Activated naive CD4-positive, alpha-beta T cell (primary cell): ENCODE measurements around the gene CREB5.
"Not testable (repeated sequence)": the region's sequence is repeated elsewhere in the genome, so short reads cannot be mapped to it uniquely, and the experiment has no call there.

Experiments used
- DNase-seq, 4 experiments: peaks; one replicate each; lab custom pipeline; 2025; lab: John Stamatoyannopoulos, UW

The CREB5 gene

GRCh38 chr7:28582226-28582625 is 169.9 kb downstream of the CREB5 start:
- DNase-seq: no peak

GRCh38 chr7:28584235-28584634 is 171.9 kb downstream of the CREB5 start:
- DNase-seq: no peak

GRCh38 chr7:28586736-28587135 is 174.4 kb downstream of the CREB5 start:
- DNase-seq: no peak

- DNase-seq: no peak
Observed at GRCh38 chr7:28587211-28587610, 174.9 kb downstream of the CREB5 start.

GRCh38 chr7:28588602-28589001 is 176.3 kb downstream of the CREB5 start:
- no peak for DNase-seq

- DNase-seq: no peak
Observed at GRCh38 chr7:28591041-28591674, 178.8 kb downstream of the CREB5 start.

- no peak for DNase-seq
Observed at GRCh38 chr7:28591725-28592349, 179.5 kb downstream of the CREB5 start.

- no peak for DNase-seq
Observed at GRCh38 chr7:28592861-28593260, 180.5 kb downstream of the CREB5 start.

GRCh38 chr7:28595076-28595475 is 182.8 kb downstream of the CREB5 start:
- DNase-seq: no peak

- no peak for DNase-seq
Observed at GRCh38 chr7:28595801-28596200, 183.5 kb downstream of the CREB5 start.

GRCh38 chr7:28596245-28596935 is 184.1 kb downstream of the CREB5 start:
- DNase-seq: no peak

- DNase-seq: no peak
Observed at GRCh38 chr7:28597284-28597683, 185.0 kb downstream of the CREB5 start.

GRCh38 chr7:28598037-28598436 is 185.7 kb downstream of the CREB5 start:
- not testable (repeated sequence) for DNase-seq

GRCh38 chr7:28598586-28598985 is 186.3 kb downstream of the CREB5 start:
- no peak for DNase-seq

GRCh38 chr7:28599411-28599810 is 187.1 kb downstream of the CREB5 start:
- no peak for DNase-seq

GRCh38 chr7:28602282-28602681 is 190.0 kb downstream of the CREB5 start:
- DNase-seq: no peak

- no peak for DNase-seq
Observed at GRCh38 chr7:28605427-28606085, 193.2 kb downstream of the CREB5 start.

GRCh38 chr7:28606421-28606820 is 194.1 kb downstream of the CREB5 start:
- no peak for DNase-seq

GRCh38 chr7:28607855-28608193 is 195.5 kb downstream of the CREB5 start:
- DNase-seq: no peak

- no peak for DNase-seq
Observed at GRCh38 chr7:28608237-28608656, 195.9 kb downstream of the CREB5 start.

GRCh38 chr7:28608731-28609130 is 196.4 kb downstream of the CREB5 start:
- no peak for DNase-seq

- DNase-seq: no peak
Observed at GRCh38 chr7:28609608-28610007, 197.3 kb downstream of the CREB5 start.

GRCh38 chr7:28611399-28611897 is 199.1 kb downstream of the CREB5 start:
- not testable (repeated sequence) for DNase-seq
